HL-60/S4 (cell line): Measurements from ENCODE around the gene CEP85.
"Not testable (repeated sequence)": the region's sequence is repeated elsewhere in the genome, so short reads cannot be mapped to it uniquely, and the experiment has no call there.

Experiments used
- in situ Hi-C: fragments of 300-500 bp; cut with MboI; formaldehyde crosslinking; loops from 2 replicates; pipeline ENCODE4 v1.14.3; 2022; ENCODE audit warnings: low sequenced_read_pairs

Gene CEP85

GRCh38 chr1:26289158-26290059 lies 55.4 kb downstream of the CEP85 start:
- in situ Hi-C loops: loop anchor here (5.0 kb wide), 1 partner anchor 33 kb away; no protein-coding TSS in a partner anchor

DNA sequence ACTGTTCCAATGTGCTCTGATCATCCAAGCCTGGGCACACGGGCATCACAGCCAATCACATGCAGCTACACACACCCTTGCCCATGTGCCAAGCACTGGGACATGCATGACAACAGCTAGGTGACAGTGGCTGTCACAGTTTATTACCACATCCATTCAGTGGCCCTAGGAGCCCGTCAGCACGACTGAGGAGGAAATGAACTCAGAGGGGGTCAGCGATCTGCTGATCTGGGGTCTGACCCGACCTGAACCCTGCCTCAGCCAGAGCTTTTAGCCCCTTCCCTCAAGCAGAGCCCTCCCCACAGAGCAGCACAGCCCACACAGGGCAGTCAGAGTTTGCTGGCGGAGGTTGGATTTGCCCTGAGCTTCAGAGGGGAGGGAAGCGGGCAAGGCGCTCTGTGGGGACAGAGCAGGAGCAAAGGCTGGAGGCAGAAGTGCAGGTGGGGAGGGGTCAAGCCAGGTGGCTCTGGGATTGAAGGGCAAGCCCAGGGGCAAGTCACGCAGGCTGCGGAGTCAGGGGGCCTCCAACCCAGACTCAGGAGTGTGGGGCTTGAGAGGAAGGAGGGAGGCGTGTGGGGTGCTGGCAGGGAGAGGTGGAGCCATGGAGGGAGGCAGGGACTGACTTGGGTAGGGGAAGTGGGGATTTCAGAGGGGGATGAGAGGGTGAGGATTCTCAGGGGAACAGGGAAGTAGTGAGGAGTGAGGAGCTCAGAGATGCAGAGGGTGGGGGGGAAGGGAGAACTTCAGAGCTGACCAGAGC lies 56.3 kb downstream of the CEP85 start:
- in situ Hi-C loops: no loop called here

DNA sequence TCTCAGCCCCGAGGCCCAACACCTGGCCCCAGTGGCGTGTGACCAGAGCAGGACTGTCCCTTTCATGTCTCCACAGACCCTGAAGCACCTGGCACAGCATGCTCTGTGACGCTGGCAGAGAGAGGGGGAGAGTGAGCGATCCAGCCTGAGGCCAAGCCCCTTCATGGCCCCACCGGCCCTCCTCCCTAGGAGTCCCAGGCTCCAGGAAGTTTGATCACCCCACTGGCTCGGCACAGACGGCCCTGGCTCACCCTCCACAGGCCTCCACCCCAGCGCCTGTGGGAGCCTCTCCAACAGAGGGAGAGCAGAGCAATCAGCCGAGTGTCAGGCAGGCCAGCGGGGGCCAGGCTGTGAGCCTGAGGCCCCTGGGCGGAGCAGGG lies 56.9 kb downstream of the CEP85 start:
- in situ Hi-C loops: no loop called here

- in situ Hi-C loops: no loop called here
These were observed 57.4 kb downstream of the CEP85 start for GRCh38 chr1:26291433-26291832.

GRCh38 chr1:26291939-26292338 lies 57.9 kb downstream of the CEP85 start:
- in situ Hi-C loops: no loop called here

DNA sequence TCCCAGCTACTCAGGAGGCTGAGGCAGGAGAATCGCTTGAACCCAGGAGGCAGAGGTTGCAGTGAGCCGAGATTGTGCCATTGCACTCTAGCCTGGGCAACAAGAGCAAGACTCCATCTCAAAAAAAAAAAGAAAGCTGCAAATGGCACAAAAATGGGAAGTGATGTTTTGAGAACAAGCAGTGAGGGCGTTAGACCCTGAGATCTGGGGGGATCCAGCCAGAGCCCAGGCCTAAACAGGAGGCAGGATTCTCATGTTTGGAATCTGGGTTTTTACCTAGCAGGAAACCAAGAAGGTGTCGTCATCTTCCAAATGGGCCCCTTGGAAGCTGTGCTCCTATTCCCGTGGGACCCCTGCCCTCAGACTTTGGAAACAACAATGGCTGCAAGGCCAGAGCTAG lies 58.7 kb downstream of the CEP85 start:
- in situ Hi-C loops: not testable (repeated sequence)

DNA sequence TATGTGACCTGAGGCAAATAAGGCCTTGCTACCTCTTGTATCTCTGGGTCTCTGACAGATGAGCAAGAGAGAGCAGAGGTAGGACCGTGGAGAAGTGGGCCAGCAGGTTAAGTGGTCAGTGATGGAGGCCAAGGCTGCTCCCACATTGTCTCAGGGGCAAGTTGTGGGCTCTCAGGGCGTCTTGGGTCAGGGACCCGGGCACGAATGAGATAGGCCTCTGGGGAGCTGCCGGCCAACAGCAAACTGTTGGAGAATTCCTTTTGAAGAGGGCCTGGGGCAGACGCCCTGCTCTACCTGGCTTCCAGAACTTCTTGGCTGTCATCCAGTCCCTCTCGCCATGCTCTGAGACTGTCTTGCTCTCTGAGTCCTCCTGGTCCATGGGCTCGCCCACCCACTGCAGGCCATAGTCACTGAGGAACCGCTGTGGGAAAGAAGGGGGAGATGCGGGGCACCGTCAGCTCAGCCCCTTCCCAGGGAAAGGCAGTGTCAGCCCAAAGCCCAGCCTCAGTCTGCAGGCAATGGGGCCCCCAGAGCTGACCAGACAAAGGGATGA lies 60.0 kb downstream of the CEP85 start:
- in situ Hi-C loops: no loop called here

DNA sequence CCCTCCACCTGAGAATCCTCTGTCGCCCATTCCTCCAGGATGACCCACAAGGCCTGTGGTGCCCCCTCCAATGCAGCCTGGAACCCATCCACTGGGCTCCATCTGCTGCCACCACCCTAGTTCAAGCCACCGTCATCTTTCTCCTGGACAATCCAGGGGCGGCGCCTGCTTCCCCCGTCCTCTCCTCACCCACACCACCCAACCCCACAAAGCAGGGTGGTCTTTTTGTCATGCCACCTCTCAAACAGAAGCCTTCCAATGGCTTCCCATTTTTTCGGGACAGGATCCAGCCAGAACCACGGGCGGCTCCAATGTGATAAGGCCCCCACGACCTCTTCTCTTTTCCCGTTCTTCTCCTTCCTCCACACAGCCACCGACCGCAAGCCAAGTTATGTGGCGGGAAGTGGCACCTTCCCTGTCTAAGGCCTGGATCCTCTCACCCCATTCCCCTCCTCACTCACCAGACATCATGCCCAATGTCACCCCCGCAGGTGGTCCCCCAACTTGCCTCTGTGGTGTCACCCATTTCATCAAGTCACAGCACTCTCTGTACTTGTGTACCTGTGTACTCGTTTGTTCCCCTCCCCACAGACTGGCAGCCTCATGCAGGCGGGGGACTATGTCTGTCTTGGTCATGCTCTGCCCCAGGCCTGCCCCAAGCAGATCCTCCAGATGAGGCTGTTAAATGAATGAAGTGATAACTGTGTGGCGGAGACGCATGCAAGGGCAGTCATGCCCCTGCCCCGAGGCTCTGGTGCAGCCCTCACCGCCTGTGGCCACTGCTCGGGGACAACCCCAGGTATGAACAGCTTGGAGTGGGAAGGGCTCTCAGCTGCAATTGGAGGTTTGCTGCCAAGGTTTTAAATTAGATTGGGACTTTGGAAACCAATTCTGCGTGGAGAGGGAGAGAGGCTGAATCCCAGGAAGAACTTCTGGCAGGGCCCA lies 61.5 kb downstream of the CEP85 start:
- in situ Hi-C loops: no loop called here

GRCh38 chr1:26296340-26297056 lies 62.5 kb downstream of the CEP85 start:
- in situ Hi-C loops: no loop called here

- in situ Hi-C loops: no loop called here
These were observed 63.2 kb downstream of the CEP85 start for GRCh38 chr1:26297057-26297790.

- in situ Hi-C loops: no loop called here
These were observed 63.8 kb downstream of the CEP85 start for GRCh38 chr1:26297791-26298124.

DNA sequence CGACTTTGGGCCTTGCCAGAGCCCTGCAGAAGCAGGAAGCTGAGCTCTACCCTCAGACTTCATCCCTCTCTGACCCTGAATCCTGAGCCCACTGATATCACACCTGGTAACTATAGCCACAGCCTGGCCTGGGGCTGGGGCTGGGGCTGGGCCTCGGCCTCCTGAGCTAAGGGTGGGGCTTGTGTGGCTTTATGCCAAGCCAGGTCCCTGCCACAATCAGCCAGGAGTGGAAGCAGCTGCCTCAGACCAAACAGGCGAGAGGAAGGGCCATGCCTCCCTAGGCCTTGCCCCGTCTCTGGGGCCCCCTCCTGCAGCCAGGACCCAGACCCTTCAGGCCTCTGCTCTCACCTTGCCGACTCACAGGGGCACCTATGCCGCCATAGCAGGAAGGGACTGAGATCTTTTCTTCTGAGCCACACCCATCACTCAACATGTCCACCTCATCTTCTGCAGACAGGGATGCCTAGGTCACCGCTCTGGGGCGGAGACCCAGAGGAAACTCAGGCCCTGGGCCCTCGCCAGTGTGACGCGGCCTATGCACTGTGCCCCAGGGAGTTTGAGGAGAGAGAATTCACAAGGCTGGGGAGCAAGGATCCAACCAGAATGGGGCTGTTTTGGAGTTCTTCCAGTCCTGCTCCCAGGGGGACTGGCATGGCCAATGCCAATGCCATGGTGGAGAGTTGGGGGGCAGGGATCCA lies 66.7 kb downstream of the CEP85 start:
- in situ Hi-C loops: no loop called here

DNA sequence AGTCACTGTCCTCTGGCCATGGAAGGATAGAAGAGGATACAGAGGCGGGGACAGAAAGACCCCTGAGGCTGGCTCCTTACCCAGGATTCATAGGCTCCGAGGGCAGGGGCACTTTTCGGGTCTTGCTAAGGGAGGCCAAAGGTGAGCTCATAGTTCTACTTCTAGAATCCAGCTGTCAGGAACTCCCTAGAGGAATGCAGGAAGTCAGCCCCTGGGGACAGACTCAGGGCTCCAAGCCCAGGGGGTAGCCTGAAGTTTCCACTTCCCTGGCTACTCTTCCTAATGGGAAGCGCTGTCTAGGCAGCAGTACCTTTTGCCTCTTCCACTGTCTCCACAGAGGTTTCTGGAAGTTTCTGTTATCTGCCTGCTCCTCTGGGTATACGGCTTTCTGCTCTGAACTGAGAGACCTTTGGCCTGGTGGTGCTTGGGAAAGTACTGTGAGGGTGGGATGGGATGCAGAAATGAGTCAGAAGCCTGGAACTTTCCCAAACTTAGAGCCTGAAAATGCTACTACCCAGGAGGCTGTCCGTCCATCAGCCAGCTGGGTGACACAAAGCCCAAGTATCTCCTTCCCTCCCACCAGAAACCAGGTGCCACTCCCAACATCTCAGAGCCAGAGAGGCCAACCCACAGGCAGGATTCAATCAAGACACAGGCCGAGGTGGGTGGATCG lies 68.9 kb downstream of the CEP85 start:
- in situ Hi-C loops: no loop called here

DNA sequence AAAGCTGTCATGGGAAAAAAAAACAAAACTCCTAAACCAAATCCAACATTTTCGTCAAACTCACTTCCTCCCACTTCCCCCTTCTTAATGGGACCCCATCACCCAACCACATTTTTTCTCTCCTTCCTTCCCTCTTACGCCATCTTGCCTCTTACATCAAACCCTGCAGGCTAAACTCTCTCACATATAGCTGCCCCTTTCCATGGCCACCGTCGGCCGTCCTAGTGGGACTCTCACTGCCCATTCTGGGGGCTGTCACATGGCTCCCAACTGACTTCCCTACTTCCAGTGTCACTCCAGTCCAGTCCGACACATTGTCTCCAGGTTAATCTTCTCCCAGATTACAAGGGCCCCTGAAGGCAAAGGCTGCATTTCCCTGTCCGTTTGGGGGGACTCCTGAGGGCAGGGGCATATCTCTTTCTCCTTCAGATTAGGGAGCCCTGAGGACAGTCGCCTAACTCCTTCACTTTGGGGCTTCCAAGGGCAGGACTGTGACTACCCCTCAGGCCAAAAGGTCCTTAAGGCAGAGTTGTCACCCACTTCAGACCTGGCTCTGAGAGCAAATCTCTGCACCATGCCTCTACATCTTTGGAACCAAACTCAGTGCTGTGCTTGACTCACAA lies 71.8 kb downstream of the CEP85 start:
- in situ Hi-C loops: no loop called here

DNA sequence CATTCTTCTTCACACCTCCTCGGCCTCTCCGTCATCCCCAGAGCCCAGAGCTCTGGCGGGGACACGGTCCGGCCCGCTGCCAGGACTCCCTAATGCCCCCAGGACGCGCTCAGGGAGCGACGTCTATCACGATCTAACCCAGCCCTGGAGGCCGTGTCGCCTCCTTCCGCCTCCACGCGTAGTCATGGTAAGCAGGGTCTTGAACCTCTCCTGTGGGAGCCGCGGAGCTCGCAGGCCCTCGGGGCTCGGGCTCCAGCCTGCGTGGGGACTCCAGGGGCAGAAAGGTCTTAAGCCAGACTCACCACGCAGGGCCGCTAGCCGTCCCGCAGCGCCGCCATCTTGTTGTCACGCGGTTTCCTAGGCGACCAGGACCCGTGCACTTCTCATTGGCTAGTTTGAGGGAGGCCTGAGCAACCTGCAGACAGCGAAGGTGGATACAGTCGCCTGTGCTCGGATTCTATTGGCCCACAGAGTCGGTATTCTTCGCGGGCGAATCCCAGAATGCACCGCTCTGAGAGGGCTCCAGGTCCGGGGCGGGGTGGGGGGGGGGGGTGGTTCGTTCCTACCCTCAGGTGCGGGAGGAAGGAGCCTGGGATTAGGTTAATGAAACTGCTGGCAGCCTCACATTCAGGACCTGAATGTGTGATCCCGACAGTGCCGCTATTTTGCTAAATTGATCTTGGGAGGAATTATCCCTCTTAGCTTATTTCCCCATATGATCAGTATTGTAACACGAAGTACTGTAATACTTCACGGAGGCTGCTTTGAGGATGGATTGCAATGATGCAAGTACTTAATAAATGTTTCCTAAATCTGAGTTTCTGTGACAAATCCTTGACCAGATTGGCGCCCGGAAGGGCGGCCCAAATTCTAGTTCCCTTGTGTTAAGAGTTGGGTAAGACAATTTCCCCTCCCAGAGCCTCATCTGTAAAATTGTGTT lies 72.6 kb downstream of the CEP85 start, which contains the start of gene UBXN11:
Gene UBXN11 (minus strand): TSS at position 347 of the 940 bp plus-strand sequence. CDS start 3,753 bp downstream, outside the sequence.
- in situ Hi-C loops: no loop called here

- in situ Hi-C loops: no loop called here
These were observed 73.4 kb downstream of the CEP85 start for GRCh38 chr1:26307363-26307781.
